GM23338 (cell line): ENCODE results near the gene YPEL1. TPM values are rescaled to one million over a fixed set of nuclear protein-coding genes. Genes with fewer than 3 reads are reported as not detected.

ENCODE experiments used
- ATAC-seq: fragments of 200-7000 bp; cut with Tn5 transposase; 3 replicates; pipeline ENCODE4 v1.9.1; 2020
- DNase-seq: peaks from one replicate; pipeline ENCODE4 v3.0.0-alpha.2; 2015; ENCODE audit warnings: low spot score
- H2AFZ ChIP-seq: fragments of 200-600 bp; sonication (generic); 2 replicates; pipeline ENCODE4 v1.8.0; 2016; ENCODE audit warnings: antibody characterized with exemption, mild to moderate bottlenecking, moderate library complexity
- H3F3A ChIP-seq: fragments of 200-600 bp; sonication (generic); replicated peaks from 2 replicates; pipeline ENCODE4 v1.8.0; 2017; ENCODE audit warnings: antibody characterized with exemption, mixed run types, low read depth
- H3K27ac ChIP-seq: fragments of 200-600 bp; sonication (generic); 2 replicates; pipeline ENCODE4 v1.6.1; 2016; ENCODE audit warnings: low read depth
- H3K27me3 ChIP-seq: fragments of 200-600 bp; sonication (generic); 2 replicates; pipeline ENCODE4 v1.8.0; 2016; ENCODE audit warnings: mild to moderate bottlenecking, mixed run types, moderate library complexity; ENCODE audit not compliant: insufficient read depth
- H3K36me3 ChIP-seq: fragments of 200-600 bp; sonication (generic); 2 replicates; pipeline ENCODE4 v1.8.0; 2016; ENCODE audit warnings: mild to moderate bottlenecking; ENCODE audit not compliant: insufficient read depth
- H3K4me1 ChIP-seq: fragments of 200-600 bp; sonication (generic); 2 replicates; pipeline ENCODE4 v1.8.0; 2016; ENCODE audit warnings: mild to moderate bottlenecking, moderate library complexity; ENCODE audit not compliant: insufficient read depth
- H3K4me2 ChIP-seq: fragments of 200-600 bp; sonication (generic); 2 replicates; pipeline ENCODE4 v1.7.1; 2017; ENCODE audit warnings: mixed run types
- H3K4me3 ChIP-seq: fragments of 200-600 bp; sonication (generic); 2 replicates; pipeline ENCODE4 v1.6.1; 2016; ENCODE audit warnings: mixed run types
- H3K79me2 ChIP-seq: fragments of 200-600 bp; sonication (generic); replicated peaks from 2 replicates; pipeline ENCODE4 v1.8.0; 2017; ENCODE audit warnings: mild to moderate bottlenecking; ENCODE audit not compliant: insufficient read depth
- H3K9me2 ChIP-seq: fragments of 200-600 bp; sonication (generic); 2 replicates; pipeline ENCODE4 v1.8.0; 2017; ENCODE audit not compliant: insufficient read depth
- H4K20me1 ChIP-seq: fragments of 200-600 bp; sonication (generic); replicated peaks from 2 replicates; pipeline ENCODE4 v1.8.0; 2017; ENCODE audit warnings: mild to moderate bottlenecking; ENCODE audit not compliant: insufficient read depth
- H3K27ac Mint-ChIP-seq: 2 replicates; pipeline ENCODE4 v1.8.0; 2020; ENCODE audit warnings: inconsistent platforms, mild to moderate bottlenecking, moderate library complexity, mixed read lengths
- H3K27me3 Mint-ChIP-seq: 3 replicates; pipeline ENCODE4 v1.8.0; 2022; ENCODE audit warnings: low read depth, mild to moderate bottlenecking, moderate library complexity, mixed read lengths, inconsistent platforms; ENCODE audit not compliant: insufficient read depth, poor library complexity
- H3K36me3 Mint-ChIP-seq: 3 replicates; pipeline ENCODE4 v1.8.0; 2021; ENCODE audit warnings: low read depth, mild to moderate bottlenecking, inconsistent platforms, moderate library complexity, mixed read lengths
- H3K4me1 Mint-ChIP-seq: 3 replicates; pipeline ENCODE4 v1.8.0; 2020; ENCODE audit warnings: mild to moderate bottlenecking, inconsistent platforms, mixed read lengths
- H3K4me3 Mint-ChIP-seq: 3 replicates; pipeline ENCODE4 v1.8.0; 2021; ENCODE audit warnings: moderate library complexity, mild to moderate bottlenecking, inconsistent platforms, mixed read lengths
- H3K9me3 Mint-ChIP-seq: 3 replicates; pipeline ENCODE4 v1.8.0; 2020; ENCODE audit warnings: moderate library complexity, mild to moderate bottlenecking, inconsistent platforms, mixed read lengths
- CREB1 ChIP-seq: fragments of 250-450 bp; sonication (Bioruptor Pico); IDR thresholded peaks from 2 replicates; pipeline ENCODE4 v1.5.0; 2020; ENCODE audit warnings: low read depth, mild to moderate bottlenecking, moderate library complexity
- JUNB ChIP-seq: IDR thresholded peaks from one replicate; pipeline ENCODE4 v1.6.1; 2016; ENCODE audit warnings: antibody characterized with exemption; ENCODE audit not compliant: unreplicated experiment
- POLR2AphosphoS5 ChIP-seq: IDR thresholded peaks from 2 replicates; pipeline ENCODE4 v1.6.1; 2016; ENCODE audit warnings: antibody characterized with exemption, low read depth
- STAT1 ChIP-seq: IDR thresholded peaks from one replicate; pipeline ENCODE4 v1.6.1; 2016; ENCODE audit warnings: antibody characterized with exemption; ENCODE audit not compliant: unreplicated experiment
- ZNF331 ChIP-seq: fragments of 250-450 bp; sonication (Bioruptor Pico); IDR thresholded peaks from 2 replicates; pipeline ENCODE4 v1.5.0; 2020; ENCODE audit warnings: low read depth, mild to moderate bottlenecking, moderate library complexity
- polyA plus RNA-seq: library from polyadenylated mRNA; unstranded; fragments of >200 nt; fragmentation: Nextera tagmentation; extraction: Ambion mirVana; gene quantifications from 2 replicates; pipeline ENCODE4 v1.2.1, GENCODE V29; 2016
- total RNA-seq: library from RNA; depleted of rRNA; stranded (reverse); fragments of >200 nt; shearing (Covaris generic); gene quantifications from 2 replicates; pipeline ENCODE4 v1.2.3, GENCODE V29; 2014
- TF ChIP-seq, protein P1 (sequence below): IDR thresholded peaks from one replicate; pipeline ENCODE4 v1.6.1; 2018; ENCODE audit warnings: antibody characterized with exemption; ENCODE audit not compliant: unreplicated experiment
- TF ChIP-seq, protein P2 (sequence below): IDR thresholded peaks from 2 replicates; pipeline ENCODE4 v1.6.1; 2016; ENCODE audit warnings: antibody characterized with exemption
- TF ChIP-seq, protein P3 (sequence below), 2 experiments: fragments of 200-600 bp in 1 of 2; sonication (generic) in 1 of 2; conservative IDR thresholded peaks; 2 replicates each; pipeline versions ENCODE4 v1.5.1 to v1.6.1; 2016 to 2017; ENCODE audit warnings: antibody characterized with exemption in 2 of 2, low read depth in 2 of 2, mild to moderate bottlenecking in 2 of 2, moderate library complexity in 1 of 2
- TF ChIP-seq, protein P4 (sequence below): fragments of 250-450 bp; sonication (Bioruptor Pico); IDR thresholded peaks from 2 replicates; pipeline ENCODE4 v1.5.0; 2020; ENCODE audit warnings: mild to moderate bottlenecking, moderate library complexity

Gene YPEL1
- total and polyA plus RNA-seq, 2 experiments from 2014 or later: 4.4 to 6.0 TPM

DNA sequence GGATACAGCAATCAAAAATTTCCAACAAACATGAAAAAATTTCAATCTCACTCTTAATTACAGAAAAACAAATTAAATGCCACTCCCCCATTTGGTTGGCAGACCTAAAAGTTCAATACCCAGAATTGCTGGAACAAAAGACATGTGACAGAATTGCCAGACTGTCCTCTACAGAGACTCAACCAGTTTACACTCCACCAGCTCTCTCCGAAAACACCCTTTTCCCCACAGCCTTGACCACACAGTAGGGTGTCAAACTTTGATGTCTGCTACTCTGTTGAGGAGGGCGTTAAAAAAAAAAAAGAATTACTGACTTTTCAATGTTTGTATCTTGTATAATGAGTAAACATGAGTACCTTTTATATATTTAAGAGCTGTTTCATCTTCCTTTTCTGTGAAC lies 44.7 kb upstream of the YPEL1 start (continued):
- TF ChIP-seq STAT1 (no peak), ZNF331 (CRISPR knock-in tag) (no peak)
- TF ChIP-seq, protein P1, sequence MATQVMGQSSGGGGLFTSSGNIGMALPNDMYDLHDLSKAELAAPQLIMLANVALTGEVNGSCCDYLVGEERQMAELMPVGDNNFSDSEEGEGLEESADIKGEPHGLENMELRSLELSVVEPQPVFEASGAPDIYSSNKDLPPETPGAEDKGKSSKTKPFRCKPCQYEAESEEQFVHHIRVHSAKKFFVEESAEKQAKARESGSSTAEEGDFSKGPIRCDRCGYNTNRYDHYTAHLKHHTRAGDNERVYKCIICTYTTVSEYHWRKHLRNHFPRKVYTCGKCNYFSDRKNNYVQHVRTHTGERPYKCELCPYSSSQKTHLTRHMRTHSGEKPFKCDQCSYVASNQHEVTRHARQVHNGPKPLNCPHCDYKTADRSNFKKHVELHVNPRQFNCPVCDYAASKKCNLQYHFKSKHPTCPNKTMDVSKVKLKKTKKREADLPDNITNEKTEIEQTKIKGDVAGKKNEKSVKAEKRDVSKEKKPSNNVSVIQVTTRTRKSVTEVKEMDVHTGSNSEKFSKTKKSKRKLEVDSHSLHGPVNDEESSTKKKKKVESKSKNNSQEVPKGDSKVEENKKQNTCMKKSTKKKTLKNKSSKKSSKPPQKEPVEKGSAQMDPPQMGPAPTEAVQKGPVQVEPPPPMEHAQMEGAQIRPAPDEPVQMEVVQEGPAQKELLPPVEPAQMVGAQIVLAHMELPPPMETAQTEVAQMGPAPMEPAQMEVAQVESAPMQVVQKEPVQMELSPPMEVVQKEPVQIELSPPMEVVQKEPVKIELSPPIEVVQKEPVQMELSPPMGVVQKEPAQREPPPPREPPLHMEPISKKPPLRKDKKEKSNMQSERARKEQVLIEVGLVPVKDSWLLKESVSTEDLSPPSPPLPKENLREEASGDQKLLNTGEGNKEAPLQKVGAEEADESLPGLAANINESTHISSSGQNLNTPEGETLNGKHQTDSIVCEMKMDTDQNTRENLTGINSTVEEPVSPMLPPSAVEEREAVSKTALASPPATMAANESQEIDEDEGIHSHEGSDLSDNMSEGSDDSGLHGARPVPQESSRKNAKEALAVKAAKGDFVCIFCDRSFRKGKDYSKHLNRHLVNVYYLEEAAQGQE: no peak

DNA sequence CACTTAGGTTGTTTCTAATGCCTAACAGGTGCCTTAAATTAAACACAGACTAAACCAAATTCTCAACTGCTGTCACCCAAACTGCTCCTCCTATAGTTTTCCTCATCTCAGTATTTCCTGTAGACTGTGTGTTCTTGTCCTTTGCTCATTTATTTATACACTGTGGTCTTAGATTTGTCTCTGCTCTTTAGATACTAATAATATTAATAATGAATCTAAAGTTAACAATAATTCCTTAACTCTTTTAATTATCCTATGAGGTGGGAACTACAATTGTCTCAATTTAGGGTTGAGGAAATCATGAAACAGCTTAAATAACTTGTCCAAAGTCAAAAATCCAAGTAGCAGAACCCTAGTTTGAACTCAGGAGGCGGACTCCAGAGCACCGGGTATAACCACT lies 43.9 kb upstream of the YPEL1 start:
- Histone ChIP-seq H3F3A (no peaks in the 10 kb centered on the region), H3K79me2 (no peaks in the 10 kb centered on the region), H3K36me3 (no peaks in the 10 kb centered on the region), H3K4me2 (no peak overlapping the region), H2AFZ (no peak overlapping the region), H3K9me2 (no peaks in the 10 kb centered on the region), H3K4me3 (no peak overlapping the region), H4K20me1 (peaks cover 19% of the 10 kb centered on the region), H3K27ac (no peak overlapping the region), H3K4me1 (no peaks in the 10 kb centered on the region), H3K27me3 (no peaks in the 10 kb centered on the region)
- no peak for DNase-seq
- H3K4me3 Mint-ChIP-seq: no peak overlapping the region
- H3K9me3 Mint-ChIP-seq: no peaks in the 10 kb centered on the region
- H3K27ac Mint-ChIP-seq: no peak overlapping the region
- H3K27me3 Mint-ChIP-seq: peaks cover 2% of the 10 kb centered on the region
- no peak for ATAC-seq
- H3K4me1 Mint-ChIP-seq: no peaks in the 10 kb centered on the region
- H3K36me3 Mint-ChIP-seq: peaks cover 22% of the 10 kb centered on the region
- TF ChIP-seq JUNB (no peak), POLR2AphosphoS5 (no peak), CREB1 (no peak), ZNF331 (CRISPR knock-in tag) (no peak)
- TF ChIP-seq, protein P1: no peak
- TF ChIP-seq, protein P2, sequence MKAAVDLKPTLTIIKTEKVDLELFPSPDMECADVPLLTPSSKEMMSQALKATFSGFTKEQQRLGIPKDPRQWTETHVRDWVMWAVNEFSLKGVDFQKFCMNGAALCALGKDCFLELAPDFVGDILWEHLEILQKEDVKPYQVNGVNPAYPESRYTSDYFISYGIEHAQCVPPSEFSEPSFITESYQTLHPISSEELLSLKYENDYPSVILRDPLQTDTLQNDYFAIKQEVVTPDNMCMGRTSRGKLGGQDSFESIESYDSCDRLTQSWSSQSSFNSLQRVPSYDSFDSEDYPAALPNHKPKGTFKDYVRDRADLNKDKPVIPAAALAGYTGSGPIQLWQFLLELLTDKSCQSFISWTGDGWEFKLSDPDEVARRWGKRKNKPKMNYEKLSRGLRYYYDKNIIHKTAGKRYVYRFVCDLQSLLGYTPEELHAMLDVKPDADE: no peak
- TF ChIP-seq, protein P3, sequence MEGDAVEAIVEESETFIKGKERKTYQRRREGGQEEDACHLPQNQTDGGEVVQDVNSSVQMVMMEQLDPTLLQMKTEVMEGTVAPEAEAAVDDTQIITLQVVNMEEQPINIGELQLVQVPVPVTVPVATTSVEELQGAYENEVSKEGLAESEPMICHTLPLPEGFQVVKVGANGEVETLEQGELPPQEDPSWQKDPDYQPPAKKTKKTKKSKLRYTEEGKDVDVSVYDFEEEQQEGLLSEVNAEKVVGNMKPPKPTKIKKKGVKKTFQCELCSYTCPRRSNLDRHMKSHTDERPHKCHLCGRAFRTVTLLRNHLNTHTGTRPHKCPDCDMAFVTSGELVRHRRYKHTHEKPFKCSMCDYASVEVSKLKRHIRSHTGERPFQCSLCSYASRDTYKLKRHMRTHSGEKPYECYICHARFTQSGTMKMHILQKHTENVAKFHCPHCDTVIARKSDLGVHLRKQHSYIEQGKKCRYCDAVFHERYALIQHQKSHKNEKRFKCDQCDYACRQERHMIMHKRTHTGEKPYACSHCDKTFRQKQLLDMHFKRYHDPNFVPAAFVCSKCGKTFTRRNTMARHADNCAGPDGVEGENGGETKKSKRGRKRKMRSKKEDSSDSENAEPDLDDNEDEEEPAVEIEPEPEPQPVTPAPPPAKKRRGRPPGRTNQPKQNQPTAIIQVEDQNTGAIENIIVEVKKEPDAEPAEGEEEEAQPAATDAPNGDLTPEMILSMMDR (conservative IDR thresholded peaks at IDR 0.05; ENCODE audit: low read depth in 2 of 2): no peak
- TF ChIP-seq, protein P4, sequence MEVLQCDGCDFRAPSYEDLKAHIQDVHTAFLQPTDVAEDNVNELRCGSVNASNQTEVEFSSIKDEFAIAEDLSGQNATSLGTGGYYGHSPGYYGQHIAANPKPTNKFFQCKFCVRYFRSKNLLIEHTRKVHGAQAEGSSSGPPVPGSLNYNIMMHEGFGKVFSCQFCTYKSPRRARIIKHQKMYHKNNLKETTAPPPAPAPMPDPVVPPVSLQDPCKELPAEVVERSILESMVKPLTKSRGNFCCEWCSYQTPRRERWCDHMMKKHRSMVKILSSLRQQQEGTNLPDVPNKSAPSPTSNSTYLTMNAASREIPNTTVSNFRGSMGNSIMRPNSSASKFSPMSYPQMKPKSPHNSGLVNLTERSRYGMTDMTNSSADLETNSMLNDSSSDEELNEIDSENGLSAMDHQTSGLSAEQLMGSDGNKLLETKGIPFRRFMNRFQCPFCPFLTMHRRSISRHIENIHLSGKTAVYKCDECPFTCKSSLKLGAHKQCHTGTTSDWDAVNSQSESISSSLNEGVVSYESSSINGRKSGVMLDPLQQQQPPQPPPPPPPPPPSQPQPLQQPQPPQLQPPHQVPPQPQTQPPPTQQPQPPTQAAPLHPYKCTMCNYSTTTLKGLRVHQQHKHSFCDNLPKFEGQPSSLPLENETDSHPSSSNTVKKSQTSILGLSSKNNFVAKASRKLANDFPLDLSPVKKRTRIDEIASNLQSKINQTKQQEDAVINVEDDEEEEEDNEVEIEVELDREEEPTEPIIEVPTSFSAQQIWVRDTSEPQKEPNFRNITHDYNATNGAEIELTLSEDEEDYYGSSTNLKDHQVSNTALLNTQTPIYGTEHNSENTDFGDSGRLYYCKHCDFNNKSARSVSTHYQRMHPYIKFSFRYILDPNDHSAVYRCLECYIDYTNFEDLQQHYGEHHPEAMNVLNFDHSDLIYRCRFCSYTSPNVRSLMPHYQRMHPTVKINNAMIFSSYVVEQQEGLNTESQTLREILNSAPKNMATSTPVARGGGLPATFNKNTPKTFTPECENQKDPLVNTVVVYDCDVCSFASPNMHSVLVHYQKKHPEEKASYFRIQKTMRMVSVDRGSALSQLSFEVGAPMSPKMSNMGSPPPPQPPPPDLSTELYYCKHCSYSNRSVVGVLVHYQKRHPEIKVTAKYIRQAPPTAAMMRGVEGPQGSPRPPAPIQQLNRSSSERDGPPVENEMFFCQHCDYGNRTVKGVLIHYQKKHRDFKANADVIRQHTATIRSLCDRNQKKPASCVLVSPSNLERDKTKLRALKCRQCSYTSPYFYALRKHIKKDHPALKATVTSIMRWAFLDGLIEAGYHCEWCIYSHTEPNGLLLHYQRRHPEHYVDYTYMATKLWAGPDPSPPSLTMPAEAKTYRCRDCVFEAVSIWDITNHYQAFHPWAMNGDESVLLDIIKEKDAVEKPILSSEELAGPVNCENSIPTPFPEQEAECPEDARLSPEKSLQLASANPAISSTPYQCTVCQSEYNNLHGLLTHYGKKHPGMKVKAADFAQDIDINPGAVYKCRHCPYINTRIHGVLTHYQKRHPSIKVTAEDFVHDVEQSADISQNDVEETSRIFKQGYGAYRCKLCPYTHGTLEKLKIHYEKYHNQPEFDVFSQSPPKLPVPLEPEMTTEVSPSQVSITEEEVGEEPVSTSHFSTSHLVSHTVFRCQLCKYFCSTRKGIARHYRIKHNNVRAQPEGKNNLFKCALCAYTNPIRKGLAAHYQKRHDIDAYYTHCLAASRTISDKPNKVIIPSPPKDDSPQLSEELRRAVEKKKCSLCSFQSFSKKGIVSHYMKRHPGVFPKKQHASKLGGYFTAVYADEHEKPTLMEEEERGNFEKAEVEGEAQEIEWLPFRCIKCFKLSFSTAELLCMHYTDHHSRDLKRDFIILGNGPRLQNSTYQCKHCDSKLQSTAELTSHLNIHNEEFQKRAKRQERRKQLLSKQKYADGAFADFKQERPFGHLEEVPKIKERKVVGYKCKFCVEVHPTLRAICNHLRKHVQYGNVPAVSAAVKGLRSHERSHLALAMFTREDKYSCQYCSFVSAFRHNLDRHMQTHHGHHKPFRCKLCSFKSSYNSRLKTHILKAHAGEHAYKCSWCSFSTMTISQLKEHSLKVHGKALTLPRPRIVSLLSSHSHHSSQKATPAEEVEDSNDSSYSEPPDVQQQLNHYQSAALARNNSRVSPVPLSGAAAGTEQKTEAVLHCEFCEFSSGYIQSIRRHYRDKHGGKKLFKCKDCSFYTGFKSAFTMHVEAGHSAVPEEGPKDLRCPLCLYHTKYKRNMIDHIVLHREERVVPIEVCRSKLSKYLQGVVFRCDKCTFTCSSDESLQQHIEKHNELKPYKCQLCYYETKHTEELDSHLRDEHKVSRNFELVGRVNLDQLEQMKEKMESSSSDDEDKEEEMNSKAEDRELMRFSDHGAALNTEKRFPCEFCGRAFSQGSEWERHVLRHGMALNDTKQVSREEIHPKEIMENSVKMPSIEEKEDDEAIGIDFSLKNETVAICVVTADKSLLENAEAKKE (CRISPR knock-in tag): no peak
